CD4-positive, alpha-beta T cell (primary cell): ENCODE data around the gene ZBTB11. TPM values are rescaled to one million over a fixed set of nuclear protein-coding genes. Genes with fewer than 3 reads are reported as not detected.

ENCODE experiments used
- ATAC-seq: fragments of 200-7000 bp; cut with Tn5 transposase; one replicate; pipeline ENCODE4 v1.10.0; 2022; ENCODE audit warnings: mild to moderate bottlenecking; ENCODE audit not compliant: poor library complexity
- CTCF ChIA-PET: fragments of 350-600 bp; sonication (Branson Sonifier 250); formaldehyde crosslinking; loops from one replicate; lab custom pipeline; 2021; ENCODE audit warnings: antibody characterized with exemption, inconsistent platforms; lab: Charles Lee
- POLR2A ChIA-PET: fragments of 350-600 bp; sonication (Branson Sonifier 250); formaldehyde crosslinking; loops from one replicate; lab custom pipeline; 2021; ENCODE audit warnings: antibody characterized with exemption, inconsistent platforms; lab: Charles Lee
- DNase-seq, 14 experiments: peaks; one replicate each; pipeline ENCODE4 v3.0.0-alpha.2; 2013 to 2020; ENCODE audit warnings: mixed read lengths in 2 of 14
- H3K27ac ChIP-seq, 2 donors: one replicate each; pipeline versions ENCODE4 v1.5.1 to v1.7.0; 2013; ENCODE audit warnings: low read length in 2 of 2, low read depth in 1 of 2, mild to moderate bottlenecking in 1 of 2
- H3K27me3 ChIP-seq, 2 experiments: 1 replicate in 1 of 2; 2 replicates in 1 of 2; pipeline versions ENCODE4 v1.6.1 to v1.7.0; 2013; ENCODE audit warnings: low read length in 2 of 2, control low read depth in 1 of 2, mild to moderate bottlenecking in 1 of 2, moderate library complexity in 1 of 2; ENCODE audit not compliant: insufficient read depth in 2 of 2, control insufficient read depth in 1 of 2
- H3K36me3 ChIP-seq: one replicate; pipeline ENCODE4 v1.6.1; 2013; ENCODE audit warnings: low read length, control low read depth; ENCODE audit not compliant: insufficient read depth
- H3K4me1 ChIP-seq: one replicate; pipeline ENCODE4 v1.6.1; 2013; ENCODE audit warnings: low read length, control low read depth; ENCODE audit not compliant: insufficient read depth
- H3K4me3 ChIP-seq: one replicate; pipeline ENCODE4 v1.5.1; 2013; ENCODE audit warnings: mild to moderate bottlenecking, low read length, moderate library complexity
- H3K9me3 ChIP-seq, 2 experiments: 1 replicate in 1 of 2; 2 replicates in 1 of 2; pipeline versions ENCODE4 v1.6.1 to v1.7.0; 2013; ENCODE audit warnings: low read length in 2 of 2, mild to moderate bottlenecking in 2 of 2, control low read depth in 1 of 2, moderate library complexity in 1 of 2; ENCODE audit not compliant: control insufficient read depth in 1 of 2, insufficient read depth in 1 of 2
- H3K27ac Mint-ChIP-seq: one replicate; pipeline ENCODE4 v1.8.0; 2020; ENCODE audit warnings: mixed read lengths
- H3K27me3 Mint-ChIP-seq: one replicate; pipeline ENCODE4 v1.8.0; 2021; ENCODE audit warnings: mixed read lengths
- H3K36me3 Mint-ChIP-seq: one replicate; pipeline ENCODE4 v1.8.0; 2021; ENCODE audit warnings: low read depth, mixed read lengths
- H3K4me1 Mint-ChIP-seq: one replicate; pipeline ENCODE4 v1.8.0; 2021; ENCODE audit warnings: low read depth, mixed read lengths
- H3K4me3 Mint-ChIP-seq: one replicate; pipeline ENCODE4 v1.8.0; 2020; ENCODE audit warnings: mild to moderate bottlenecking, mixed read lengths
- H3K9me3 Mint-ChIP-seq: one replicate; pipeline ENCODE4 v1.8.0; 2020; ENCODE audit warnings: mixed read lengths
- CTCF ChIP-seq: fragments of 200-600 bp; IDR thresholded peaks from one replicate; pipeline ENCODE4 v1.8.0; 2022; ENCODE audit warnings: antibody characterized with exemption, mild to moderate bottlenecking
- intact Hi-C, 2 experiments: fragments of 100-400 bp; cut with DNase I in 1 of 2; cut with micrococcal nuclease in 1 of 2; formaldehyde crosslinking; loops; one replicate each; pipeline versions ENCODE4 v1.15.1 to v1.9.0; 2023 to 2025; cut with DNase I, micrococcal nuclease
- total RNA-seq, 174 experiments: library from RNA in 2 of 174; stranded (reverse) in 2 of 174; gene quantifications; one replicate each; pipeline ENCODE4 v1.2.3 and lab custom pipeline; 2021 to 2026

ZBTB11 gene
- total RNA-seq, 2 experiments from 2014 or later = 73.5 to 76.6 TPM

- Mint-ChIP-seq H3K4me1 (peaks cover 57% of the 10 kb centered on the region), H3K4me3 (peak overlapping the region; percentile 95), H3K27ac (peak overlapping the region; percentile 100), H3K27me3 (peaks cover 3% of the 10 kb centered on the region), H3K36me3 (peaks cover 64% of the 10 kb centered on the region), H3K9me3 (no peaks in the 10 kb centered on the region)
- no peak overlapping the region for H3K27ac ChIP-seq
- H3K4me3 ChIP-seq = no peak overlapping the region
- no peaks in the 10 kb centered on the region for H3K27me3 ChIP-seq
- TF ChIP-seq CTCF = no peak
- CTCF ChIA-PET = interaction anchor here (2.5 kb wide), 1 partner anchor 101 kb away, joined by 8 read pairs; the partner anchor contains the start of gene PCNP
- DNase-seq = no peak
- peaks cover 17% of the 10 kb centered on the region for H3K36me3 ChIP-seq
- H3K9me3 ChIP-seq = no peaks in the 10 kb centered on the region
- POLR2A ChIA-PET = interaction anchor here (5.2 kb wide), 1 partner anchor 100 kb away, joined by 72 read pairs; the partner anchor contains the start of gene PCNP
- no peak for ATAC-seq
- H3K4me1 ChIP-seq = peaks cover 36% of the 10 kb centered on the region
- intact Hi-C loops = no loop called here
Observed at GRCh38 chr3:101674518-101674917, 2.4 kb downstream of the ZBTB11 start.

- POLR2A ChIA-PET = interaction anchor here (0.6 to 5.2 kb wide), 2 partner anchors 99 to 173 kb away, joined by 3 to 72 read pairs; partner anchors contain the start of gene PCNP
- no peak for TF ChIP-seq CTCF
- intact Hi-C loops = loop anchor here in 1 of 2 experiments (1.0 kb wide), 1 partner anchor 100 kb away; the partner anchor contains the start of gene PCNP
- Mint-ChIP-seq H3K27ac (peak overlapping the region; percentile 69), H3K9me3 (no peaks in the 10 kb centered on the region), H3K27me3 (peaks cover 3% of the 10 kb centered on the region), H3K36me3 (peaks cover 69% of the 10 kb centered on the region), H3K4me3 (peak overlapping the region; percentile 65), H3K4me1 (peaks cover 57% of the 10 kb centered on the region)
- Histone ChIP-seq H3K4me3 (no peak overlapping the region), H3K27ac (no peak overlapping the region), H3K4me1 (peaks cover 36% of the 10 kb centered on the region), H3K9me3 (no peaks in the 10 kb centered on the region), H3K27me3 (no peaks in the 10 kb centered on the region), H3K36me3 (peaks cover 23% of the 10 kb centered on the region)
- CTCF ChIA-PET = interaction anchor here (1.1 kb wide), 1 partner anchor 69 kb away, joined by 3 read pairs; no protein-coding TSS in a partner anchor
- DNase-seq (no peak), ATAC-seq (no peak)
Observed at GRCh38 chr3:101673953-101674352, 3.0 kb downstream of the ZBTB11 start.

- H3K36me3 Mint-ChIP-seq = peaks cover 82% of the 10 kb centered on the region
- intact Hi-C loops = no loop called here
- CTCF ChIA-PET = no interaction called here
- H3K4me3 Mint-ChIP-seq = no peak overlapping the region
- no peak overlapping the region for H3K27ac Mint-ChIP-seq
- Histone ChIP-seq H3K27ac (no peak overlapping the region), H3K27me3 (no peaks in the 10 kb centered on the region), H3K9me3 (no peaks in the 10 kb centered on the region), H3K36me3 (peaks cover 45% of the 10 kb centered on the region), H3K4me1 (peaks cover 22% of the 10 kb centered on the region), H3K4me3 (no peak overlapping the region)
- ATAC-seq = no peak
- H3K9me3 Mint-ChIP-seq = no peaks in the 10 kb centered on the region
- H3K4me1 Mint-ChIP-seq = peaks cover 44% of the 10 kb centered on the region
- TF ChIP-seq CTCF = no peak
- no peaks in the 10 kb centered on the region for H3K27me3 Mint-ChIP-seq
- POLR2A ChIA-PET = no interaction called here
- no peak for DNase-seq
Observed at GRCh38 chr3:101671014-101671413, 5.9 kb downstream of the ZBTB11 start.
